Measurements from ENCODE around the gene TEP1.
"Not testable (repeated sequence)": the region's sequence is repeated elsewhere in the genome, so short reads cannot be mapped to it uniquely, and the experiment has no call there.

Gene TEP1

GRCh38 chr14:20343862-20344220, 69.5 kb downstream of the TEP1 start:
- H3K9me3 ChIP-seq (ENCODE audit: control insufficient read depth, insufficient read depth, low read length), result no peaks in the 10 kb centered on the region
- peak overlapping the region; percentile 88 for H3K4me2 ChIP-seq (ENCODE audit: low read length)
- H3K36me3 ChIP-seq (ENCODE audit: control insufficient read depth, low read length), result peaks cover 46% of the 10 kb centered on the region
- H3K9me2 ChIP-seq (replicated peaks; ENCODE audit: control insufficient read depth, low read length), result no peaks in the 10 kb centered on the region
- peaks cover 17% of the 10 kb centered on the region for H3K4me1 ChIP-seq (ENCODE audit: control insufficient read depth, low read length)
- H3K27ac ChIP-seq (ENCODE audit: low read depth, low read length), result peak overlapping the region; percentile 97
- H3K4me3 ChIP-seq (ENCODE audit: low read length), result peak overlapping the region; percentile 85
- peaks cover 16% of the 10 kb centered on the region for H3F3A ChIP-seq (ENCODE audit: control insufficient read depth, insufficient read depth)
- no peak for TF ChIP-seq CTCF (IDR thresholded peaks at IDR 0.05; ENCODE audit: low read depth, low read length, poor library complexity, severe bottlenecking)
- H3K27me3 ChIP-seq (ENCODE audit: control insufficient read depth, low read length), result no peaks in the 10 kb centered on the region
- H3K79me2 ChIP-seq (ENCODE audit: control insufficient read depth, low read length), result peaks cover 26% of the 10 kb centered on the region
- no peaks in the 10 kb centered on the region for H4K20me1 ChIP-seq (ENCODE audit: control insufficient read depth, insufficient read depth, low read depth, low read length)

- Histone ChIP-seq H4K20me1 (ENCODE audit: control insufficient read depth, insufficient read depth, low read depth, low read length) (no peaks in the 10 kb centered on the region), H3K27me3 (ENCODE audit: control insufficient read depth, low read length) (no peaks in the 10 kb centered on the region), H3K4me3 (ENCODE audit: low read length) (peak within 1 kb of the TSS; percentile 85), H3K9me2 (replicated peaks; ENCODE audit: control insufficient read depth, low read length) (no peaks in the 10 kb centered on the region), H3K27ac (ENCODE audit: low read depth, low read length) (peak within 1 kb of the TSS; percentile 97), H3K4me1 (ENCODE audit: control insufficient read depth, low read length) (peaks cover 17% of the 10 kb centered on the region), H3K4me2 (ENCODE audit: low read length) (peak within 1 kb of the TSS; percentile 88), H3K79me2 (ENCODE audit: control insufficient read depth, low read length) (peaks cover 26% of the 10 kb centered on the region), H3K9me3 (ENCODE audit: control insufficient read depth, insufficient read depth, low read length) (no peaks in the 10 kb centered on the region), H3K36me3 (ENCODE audit: control insufficient read depth, low read length) (peaks cover 41% of the 10 kb centered on the region), H3F3A (ENCODE audit: control insufficient read depth, insufficient read depth) (peaks cover 19% of the 10 kb centered on the region)
- TF ChIP-seq EZH2phosphoT487 (IDR thresholded peaks at IDR 0.05; ENCODE audit: borderline replicate concordance, low read length) (no peak), CTCF (IDR thresholded peaks at IDR 0.05; ENCODE audit: low read depth, low read length, poor library complexity, severe bottlenecking) (no peak)
Measured at GRCh38 chr14:20343092-20343861, 70.0 kb downstream of the TEP1 start, which contains the start of gene PARP2. Gene PARP2 (plus strand): TSS chr14:20343635. CDS start chr14:20343642, 7 bp downstream.

GRCh38 chr14:20341646-20342045, 71.7 kb downstream of the TEP1 start:
- Histone ChIP-seq H3K27me3 (ENCODE audit: control insufficient read depth, low read length) (no peaks in the 10 kb centered on the region), H3K4me3 (ENCODE audit: low read length) (peak overlapping the region; percentile 85), H3K79me2 (ENCODE audit: control insufficient read depth, low read length) (peaks cover 26% of the 10 kb centered on the region), H3F3A (ENCODE audit: control insufficient read depth, insufficient read depth) (peaks cover 19% of the 10 kb centered on the region), H4K20me1 (ENCODE audit: control insufficient read depth, insufficient read depth, low read depth, low read length) (no peaks in the 10 kb centered on the region), H3K9me3 (ENCODE audit: control insufficient read depth, insufficient read depth, low read length) (no peaks in the 10 kb centered on the region), H3K36me3 (ENCODE audit: control insufficient read depth, low read length) (peaks cover 28% of the 10 kb centered on the region), H3K4me2 (ENCODE audit: low read length) (peak overlapping the region; percentile 82), H3K9me2 (replicated peaks; ENCODE audit: control insufficient read depth, low read length) (no peaks in the 10 kb centered on the region), H3K4me1 (ENCODE audit: control insufficient read depth, low read length) (peaks cover 17% of the 10 kb centered on the region), H3K27ac (ENCODE audit: low read depth, low read length) (peak overlapping the region; percentile 97)
- TF ChIP-seq EZH2phosphoT487 (IDR thresholded peaks at IDR 0.05; ENCODE audit: borderline replicate concordance, low read length), result no peak
- no peak for TF ChIP-seq CTCF (IDR thresholded peaks at IDR 0.05; ENCODE audit: low read depth, low read length, poor library complexity, severe bottlenecking)

- peak overlapping the region; percentile 82; the same call in 1 of the 2 replicates for H3K4me2 ChIP-seq (ENCODE audit: low read length)
- H3K27me3 ChIP-seq (ENCODE audit: control insufficient read depth, low read length); H3K9me2 ChIP-seq (replicated peaks; ENCODE audit: control insufficient read depth, low read length); H3K9me3 ChIP-seq (ENCODE audit: control insufficient read depth, insufficient read depth, low read length); H4K20me1 ChIP-seq (ENCODE audit: control insufficient read depth, insufficient read depth, low read depth, low read length); H3K4me3 ChIP-seq (ENCODE audit: low read length): not testable (repeated sequence)
- peaks cover 19% of the 10 kb centered on the region for H3F3A ChIP-seq (ENCODE audit: control insufficient read depth, insufficient read depth)
- H3K27ac ChIP-seq (ENCODE audit: low read depth, low read length), result peak overlapping the region; percentile 97; the same call in 1 of the 2 replicates
- peaks cover 17% of the 10 kb centered on the region for H3K4me1 ChIP-seq (ENCODE audit: control insufficient read depth, low read length)
- peaks cover 22% of the 10 kb centered on the region for H3K36me3 ChIP-seq (ENCODE audit: control insufficient read depth, low read length)
- H3K79me2 ChIP-seq (ENCODE audit: control insufficient read depth, low read length), result peaks cover 26% of the 10 kb centered on the region
Measured at GRCh38 chr14:20341032-20341431, 72.3 kb downstream of the TEP1 start.

Measured in DOHH2 (cell line).